A673 (cell line): Measurements from ENCODE around the gene THADA.

ENCODE experiments used
- CTCF ChIP-seq: fragments of 300-800, 200-600 bp; sonication (generic); conservative IDR thresholded peaks from 2 replicates; pipeline ENCODE4 v1.5.1; 2017; ENCODE audit warnings: low read depth, mild to moderate bottlenecking, antibody characterized with exemption, low read length, moderate library complexity, mixed read lengths
- EZH2 ChIP-seq: fragments of 200-600 bp; sonication (generic); IDR thresholded peaks from 2 replicates; pipeline ENCODE4 v1.6.1; 2017; ENCODE audit warnings: borderline replicate concordance, low read depth, mild to moderate bottlenecking, mixed read lengths, antibody characterized with exemption, low read length; ENCODE audit not compliant: poor library complexity, severe bottlenecking

DNA sequence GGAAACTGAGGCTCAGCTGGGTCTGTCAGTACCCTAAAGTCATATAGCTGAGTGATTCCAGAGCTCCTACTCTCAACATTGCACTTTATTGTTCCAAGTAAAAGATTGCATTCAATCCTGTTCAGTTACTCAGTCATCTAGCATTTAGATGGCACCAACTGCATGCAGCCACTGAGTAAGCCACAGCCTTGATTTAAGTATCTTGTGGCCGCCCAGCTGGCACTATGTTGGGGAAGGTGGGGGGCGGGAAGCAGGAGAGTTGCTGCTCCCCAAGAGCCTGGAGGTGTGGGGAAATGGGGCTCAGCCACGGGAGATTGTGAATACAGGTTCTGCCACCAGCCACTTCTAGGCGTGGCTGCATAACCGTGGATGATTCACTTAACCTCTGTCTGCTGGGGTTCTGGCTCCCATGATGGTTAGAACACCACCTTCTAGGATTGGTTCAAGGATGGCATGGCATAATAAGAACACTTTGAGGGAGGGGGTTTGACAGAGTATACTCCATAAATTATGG is 386.6 kb downstream of the THADA start:
- TF ChIP-seq CTCF (no peak), EZH2 (no peak)
